Dedifferentiated amniotic fluid mesenchymal stem cell (primary cell): ENCODE data around the gene MAP1LC3B2.

ENCODE experiments used
- DNase-seq: peaks from one replicate; pipeline ENCODE4 v3.0.0-alpha.2; 2016; ENCODE audit errors: extremely low spot score

Gene MAP1LC3B2

DNA sequence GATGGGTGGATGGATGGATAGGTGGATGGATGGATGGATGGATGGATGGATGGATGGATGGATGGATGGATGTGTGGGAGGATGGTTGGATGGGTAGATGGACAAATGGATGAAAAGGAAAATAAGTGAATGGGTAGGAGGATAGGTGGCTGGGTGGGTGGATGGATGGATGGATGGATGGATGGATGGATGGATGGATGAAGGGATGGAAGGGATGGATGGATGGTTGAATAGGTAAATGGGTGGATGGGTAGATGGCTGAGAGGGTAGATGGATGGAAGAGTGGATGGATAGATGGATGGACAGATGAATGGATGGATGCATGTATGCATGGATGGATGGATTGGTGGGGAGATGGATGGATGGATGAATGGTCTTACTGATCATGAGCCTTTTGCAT is 36.5 kb downstream of the MAP1LC3B2 start:
- DNase-seq = no peak

DNA sequence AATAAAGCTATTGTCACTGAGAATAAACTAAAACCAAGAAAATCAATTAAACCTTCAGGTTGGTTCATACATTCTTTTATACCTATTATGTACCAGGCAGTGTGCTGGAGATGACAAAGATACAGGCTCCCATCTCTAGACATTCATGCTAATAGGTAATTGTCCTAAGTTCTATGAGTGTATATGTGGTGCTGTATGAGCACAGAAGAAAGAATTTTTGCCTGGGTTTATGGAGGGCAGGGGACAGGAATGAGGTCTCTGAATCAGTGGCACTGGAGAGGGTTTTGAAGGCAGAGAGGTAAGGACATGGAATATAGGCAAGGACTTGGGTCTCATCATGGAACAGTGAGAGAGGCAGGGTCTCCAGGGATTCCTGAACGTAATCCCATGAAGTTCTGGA is 38.7 kb downstream of the MAP1LC3B2 start:
- no peak for DNase-seq

DNA sequence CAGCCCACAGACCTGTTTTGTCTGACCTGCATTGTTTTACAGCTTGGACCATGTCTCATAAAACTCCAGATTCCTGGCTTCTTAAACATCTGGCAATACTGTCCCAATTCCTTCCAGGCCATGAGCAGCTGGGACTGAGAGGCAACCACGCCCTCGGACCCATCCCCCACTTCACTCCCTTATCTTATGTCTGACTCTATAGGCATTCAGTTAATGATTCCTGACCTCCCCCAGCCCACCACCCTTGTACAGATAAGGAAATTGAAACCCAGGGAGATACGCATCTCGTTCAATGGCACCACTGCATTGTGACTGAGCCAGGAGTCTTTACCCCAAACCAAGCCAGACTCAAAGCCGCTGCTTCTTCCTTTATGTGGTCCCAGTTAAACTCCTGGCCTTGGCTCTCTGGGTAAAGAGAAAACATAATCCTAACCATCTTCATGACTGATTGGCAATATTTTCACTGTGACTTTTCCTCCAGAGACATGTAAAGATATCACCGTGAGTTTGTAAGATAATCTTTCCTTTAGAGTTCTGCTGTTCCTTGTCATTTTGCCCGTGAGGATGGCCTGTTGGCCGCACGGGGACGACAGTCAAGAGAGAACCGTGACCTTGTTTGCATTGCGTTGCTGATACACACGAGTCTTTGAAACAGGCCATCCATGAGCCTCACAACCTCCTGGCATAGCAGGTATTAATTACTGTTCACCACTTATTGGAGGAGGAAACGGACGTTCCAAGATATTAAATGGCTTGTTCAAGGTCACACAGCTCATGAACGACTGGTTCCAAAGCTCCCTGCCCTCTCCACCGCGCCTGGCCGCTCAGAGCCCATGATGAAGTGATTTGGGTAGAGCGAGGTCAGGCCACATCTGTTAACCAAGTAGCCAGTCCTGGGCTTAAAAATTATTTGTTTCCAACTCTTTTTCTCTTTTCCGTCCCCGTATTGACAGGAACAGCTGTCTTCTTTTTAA is 39.4 kb downstream of the MAP1LC3B2 start:
- no peak for DNase-seq

DNA sequence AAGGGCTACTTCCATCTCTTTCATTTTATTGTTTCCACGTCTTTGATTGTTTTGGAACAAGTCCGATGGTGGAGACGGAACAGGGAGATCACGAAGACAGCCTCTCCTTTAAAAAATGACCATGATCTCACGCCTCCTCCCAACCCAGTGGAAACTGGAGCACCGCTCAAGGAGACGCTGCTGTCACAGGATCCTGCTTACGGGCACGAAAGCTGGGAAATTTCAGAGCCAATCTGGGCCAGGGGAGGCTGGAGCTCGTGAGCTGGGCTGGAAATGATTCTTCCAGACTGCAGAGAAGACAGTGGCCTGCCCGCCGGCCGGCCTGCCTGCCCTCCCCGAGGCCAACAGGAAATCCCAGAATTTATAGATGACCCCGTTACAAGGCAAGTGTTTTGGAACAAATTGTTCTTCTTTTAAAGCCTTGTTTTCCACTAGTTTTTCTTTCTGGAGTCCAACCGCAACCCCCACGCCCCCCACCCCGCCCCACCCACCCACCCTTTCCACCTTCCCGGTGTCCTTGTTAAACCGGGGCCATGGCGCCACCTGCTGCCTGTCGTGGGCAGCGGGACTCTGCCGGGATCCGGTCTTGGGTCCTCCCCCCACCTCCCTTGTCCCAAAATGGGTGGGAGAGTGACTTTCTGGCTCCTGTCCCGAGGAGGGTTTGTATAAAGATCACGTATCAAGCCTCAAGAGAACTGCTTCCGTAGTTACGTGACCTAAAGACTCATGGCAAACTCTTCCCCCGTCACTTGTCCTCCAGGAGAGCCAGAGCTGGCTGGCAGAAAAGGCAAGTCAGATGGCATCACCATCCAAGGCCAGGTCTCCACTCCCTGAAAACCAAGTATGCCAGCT is 40.3 kb downstream of the MAP1LC3B2 start:
- DNase-seq = peak; percentile 66

DNA sequence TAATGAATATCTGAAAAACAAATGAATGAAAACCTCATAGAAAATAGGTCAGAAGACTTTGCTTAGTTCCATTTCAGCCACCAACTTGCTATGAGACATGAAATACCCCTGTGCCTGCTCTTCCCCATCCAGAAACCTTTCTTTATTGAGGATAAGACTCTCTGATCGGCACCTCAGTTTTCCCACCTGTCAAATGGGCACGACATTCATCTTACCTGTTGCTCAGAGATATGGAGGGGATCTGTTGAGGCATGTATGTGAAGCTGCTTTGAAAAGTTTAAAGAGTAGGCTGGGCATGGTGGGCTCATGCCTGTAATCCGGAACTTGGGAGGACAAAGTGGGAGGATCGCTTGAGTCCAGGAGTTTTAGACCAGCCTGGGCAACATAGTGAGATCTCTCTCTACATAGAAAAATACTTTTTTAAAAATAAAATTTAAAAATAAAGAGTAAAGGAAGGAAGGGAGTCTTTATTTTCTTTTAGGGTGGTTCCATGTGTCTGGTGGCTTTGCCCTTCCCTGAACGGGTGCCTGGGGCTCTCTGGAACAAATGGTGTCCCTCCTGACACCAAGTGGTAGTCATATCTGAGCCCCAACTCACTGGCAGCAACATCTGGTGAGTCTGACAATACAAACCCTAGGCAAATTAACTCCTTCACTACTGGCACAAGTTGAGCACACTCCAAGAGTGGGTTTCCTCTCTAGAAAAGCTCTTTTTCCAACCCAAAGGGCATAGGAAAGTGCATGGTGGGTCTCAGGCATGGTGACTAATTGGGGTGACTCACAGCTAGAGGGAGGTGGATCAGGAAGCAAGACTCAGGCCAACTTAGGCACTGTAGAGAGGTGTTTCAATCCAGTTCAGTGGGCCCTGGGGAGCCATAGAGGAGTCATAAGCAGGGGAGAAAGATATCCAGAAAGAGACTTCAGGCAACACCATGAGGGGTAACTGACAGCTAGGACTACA is 42.1 kb downstream of the MAP1LC3B2 start:
- no peak for DNase-seq

DNA sequence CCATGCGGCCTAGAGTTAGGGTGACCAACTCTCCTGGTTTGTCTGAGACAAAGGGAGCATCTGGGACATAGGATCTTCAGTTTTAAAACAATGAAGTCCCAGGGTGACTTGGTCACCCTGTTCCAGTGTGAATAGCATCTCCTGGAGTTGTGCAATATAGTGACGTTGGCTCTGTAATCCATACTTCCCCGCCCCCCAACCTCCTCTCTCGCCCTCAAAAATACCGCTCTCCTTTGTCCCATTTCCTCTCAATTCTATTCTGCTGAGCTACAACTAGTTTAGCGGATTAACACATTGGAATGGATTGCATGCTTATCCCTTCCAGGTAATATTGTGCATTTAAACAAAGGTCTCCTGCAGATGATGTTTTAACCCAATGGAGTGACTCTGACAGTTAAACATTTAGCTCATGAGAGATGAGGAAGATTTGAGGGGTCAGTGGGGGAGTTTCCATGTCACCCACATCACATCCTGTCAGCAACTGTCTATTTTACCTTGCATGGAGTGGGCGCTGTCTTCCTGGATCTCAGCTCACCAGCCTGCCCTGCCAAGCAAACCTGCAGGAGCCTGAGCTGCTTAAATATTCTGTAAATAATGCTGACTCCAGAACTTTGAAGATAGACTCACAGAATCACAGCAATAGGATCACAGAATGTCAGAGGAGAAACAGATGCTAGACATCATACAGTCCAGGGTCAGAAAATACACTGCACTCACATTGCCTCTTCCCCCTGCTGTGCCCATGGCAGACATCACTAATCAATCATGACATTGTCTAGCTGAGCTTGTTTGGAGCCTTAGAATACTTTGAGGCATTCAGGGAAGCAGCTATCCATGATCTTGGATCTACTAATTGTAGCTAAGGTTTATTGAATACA is 43.0 kb downstream of the MAP1LC3B2 start:
- DNase-seq = no peak

DNA sequence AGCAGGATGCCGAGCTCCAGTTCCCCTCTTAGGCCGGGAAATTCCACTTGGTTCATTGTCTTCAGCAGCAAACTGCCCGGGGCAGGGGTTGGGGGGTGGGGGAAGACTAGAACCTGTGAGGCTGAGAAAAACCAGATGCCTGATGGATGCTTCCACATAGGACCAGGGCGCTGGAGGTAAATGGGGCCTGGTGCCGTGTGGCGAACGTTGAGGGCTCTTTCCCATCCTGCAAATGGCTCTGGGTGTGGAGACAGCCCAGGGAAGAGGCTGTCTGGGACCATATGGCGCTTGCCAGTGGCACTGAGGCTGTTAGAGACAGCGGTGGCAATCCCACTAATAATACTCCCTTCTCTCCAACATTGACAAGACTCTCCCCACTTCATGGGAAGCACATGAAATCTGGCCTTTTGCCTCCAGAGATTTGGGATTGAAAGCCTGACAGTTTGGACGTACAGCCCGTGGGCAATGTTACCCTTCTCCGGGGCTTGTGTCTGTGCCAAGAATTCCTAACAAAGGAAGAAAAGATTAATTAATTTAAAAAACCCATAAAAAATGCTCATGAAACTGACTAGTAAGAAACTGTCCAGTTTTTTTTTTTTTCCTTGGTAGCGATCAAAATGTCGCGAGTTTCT is 44.5 kb downstream of the MAP1LC3B2 start:
- DNase-seq = no peak

DNA sequence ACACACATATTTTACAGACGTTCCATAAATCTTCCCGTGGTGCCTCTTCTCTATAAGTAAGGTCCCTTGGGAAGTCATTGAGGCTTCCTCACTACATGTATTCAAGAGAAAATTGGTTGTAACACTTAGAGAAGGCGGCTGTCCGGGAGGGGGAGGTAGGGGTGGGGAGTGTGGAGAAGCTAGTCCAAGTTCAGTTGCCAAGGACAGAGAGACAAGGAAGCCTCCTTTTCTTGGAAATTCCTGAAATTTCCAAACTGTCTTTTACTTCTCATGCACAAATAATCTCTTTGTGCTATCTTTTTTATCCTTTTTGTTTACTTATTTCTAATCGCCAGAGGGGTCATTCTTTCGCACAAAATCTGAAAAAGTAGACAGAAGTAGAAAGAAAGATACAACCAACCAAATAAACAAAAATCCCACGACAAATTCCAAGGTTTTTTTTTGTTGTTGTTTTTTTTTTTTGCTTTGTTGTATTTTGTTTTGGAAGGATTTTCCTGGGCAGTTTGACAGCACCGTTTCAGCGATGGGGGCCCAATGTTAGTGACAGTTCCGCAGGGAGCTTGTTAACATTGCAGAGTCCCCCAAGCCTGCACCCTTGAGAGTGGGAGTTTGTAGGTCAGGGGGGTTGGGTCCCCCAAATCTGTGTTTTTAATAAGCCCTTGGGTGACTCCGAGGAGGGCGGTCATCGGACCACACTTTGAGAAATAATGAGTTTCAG is 45.2 kb downstream of the MAP1LC3B2 start:
- DNase-seq = no peak

DNA sequence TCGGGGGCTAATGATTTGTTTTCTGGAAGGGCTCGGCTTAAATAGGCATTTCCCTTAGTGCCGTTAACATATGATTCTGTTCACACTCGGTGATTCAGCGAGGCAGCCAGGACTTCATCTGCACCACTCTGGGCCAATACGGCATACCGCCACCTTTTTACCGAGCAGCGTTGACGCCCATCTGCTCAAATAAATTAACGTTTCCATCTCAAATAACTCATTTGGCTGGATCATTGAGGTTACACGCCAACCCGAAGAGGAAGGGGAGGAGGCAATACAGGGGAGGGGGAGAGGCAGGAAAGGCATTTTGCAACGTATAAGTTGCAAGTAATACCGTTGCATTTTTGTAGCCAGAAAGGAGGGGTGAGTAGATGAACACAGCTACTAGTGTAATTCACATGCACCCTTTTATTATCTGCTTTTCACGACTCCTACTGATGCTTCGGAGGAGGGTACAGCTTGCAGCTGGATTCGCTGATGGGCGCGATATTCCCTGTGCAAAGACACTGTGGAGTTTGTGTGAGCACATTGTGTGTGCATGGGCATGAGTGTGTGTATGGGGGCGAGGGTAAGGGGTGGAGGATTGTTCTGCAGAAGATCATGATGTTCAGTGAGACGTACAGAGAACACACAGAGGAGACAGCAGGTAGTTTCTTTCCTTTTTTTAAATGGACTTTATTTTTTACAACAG is 45.9 kb downstream of the MAP1LC3B2 start:
- no peak for DNase-seq

DNA sequence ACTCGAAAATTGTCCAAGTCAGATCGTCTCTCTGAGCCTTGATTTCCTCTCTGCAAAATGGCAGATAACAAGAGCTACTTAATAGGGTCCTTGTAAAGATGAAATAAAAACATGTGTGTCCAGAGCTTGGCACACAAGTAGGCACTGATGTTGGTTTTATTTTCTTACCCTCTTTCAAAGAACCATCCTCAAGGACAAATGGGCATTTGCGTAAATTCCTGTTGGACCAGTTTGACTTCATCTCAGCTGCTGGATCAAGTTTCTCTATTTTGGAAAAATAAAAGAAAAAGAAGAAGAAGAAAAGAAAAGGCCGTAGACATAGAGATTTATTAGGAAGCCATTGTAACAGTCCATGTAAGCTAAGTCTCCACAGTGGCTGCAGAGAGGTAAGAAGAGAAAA is 47.2 kb downstream of the MAP1LC3B2 start:
- no peak for DNase-seq

DNA sequence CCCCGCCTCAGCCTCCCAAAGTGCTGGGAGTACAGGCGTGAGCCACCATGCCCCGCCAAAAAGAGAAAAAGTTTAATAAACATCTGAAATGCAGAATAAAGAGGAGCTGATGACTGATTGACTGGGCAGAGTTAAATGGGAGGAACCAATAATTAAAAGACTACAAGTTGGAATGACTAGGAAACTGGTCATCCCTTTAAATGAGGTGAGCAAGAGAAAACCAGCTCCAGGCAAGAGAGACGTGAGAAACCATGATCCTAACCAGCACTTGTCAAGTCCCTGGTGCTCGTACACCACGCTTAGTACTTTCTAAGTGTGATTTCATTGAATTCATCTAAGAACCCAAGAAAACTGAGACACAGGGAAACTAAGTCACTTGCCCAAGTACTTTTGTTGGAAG is 47.9 kb downstream of the MAP1LC3B2 start:
- no peak for DNase-seq

DNA sequence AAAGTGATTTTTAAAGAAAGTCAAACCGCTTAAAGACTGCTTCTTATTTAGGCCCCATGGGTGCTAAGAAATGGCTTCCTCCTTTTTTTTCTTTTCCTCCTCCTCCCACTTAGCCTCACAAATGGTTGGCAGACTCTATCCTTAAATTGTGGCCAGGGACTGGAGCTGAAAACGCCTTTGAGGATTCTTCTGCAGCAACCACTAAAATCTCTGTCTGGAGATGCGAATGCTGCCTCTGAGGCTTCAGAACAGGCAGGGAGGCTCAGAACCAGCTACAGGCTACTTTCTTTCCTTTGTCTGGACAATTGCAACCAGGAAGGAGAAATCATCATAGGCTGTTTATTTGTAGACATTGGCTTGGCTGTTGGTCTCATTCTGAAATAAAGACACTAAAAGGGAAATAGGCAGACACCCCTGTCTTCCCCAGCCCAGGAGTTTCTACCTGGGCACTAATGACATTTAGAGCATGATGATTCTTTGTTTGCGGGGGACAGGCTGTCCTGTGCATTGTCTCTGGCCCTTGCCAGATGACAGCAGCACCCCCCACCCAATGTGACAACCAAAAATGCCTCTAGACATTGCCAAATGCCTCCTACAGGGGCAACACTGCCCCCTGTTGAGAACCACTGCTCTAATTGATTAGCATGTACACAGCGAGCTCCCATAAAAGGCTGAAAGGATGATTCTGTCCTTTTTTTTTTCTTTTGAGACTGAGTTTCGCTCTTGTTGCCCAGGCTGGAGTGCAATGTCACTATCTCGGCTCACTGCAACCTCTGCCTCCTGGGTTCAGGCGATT is 50.3 kb downstream of the MAP1LC3B2 start:
- no peak for DNase-seq

DNA sequence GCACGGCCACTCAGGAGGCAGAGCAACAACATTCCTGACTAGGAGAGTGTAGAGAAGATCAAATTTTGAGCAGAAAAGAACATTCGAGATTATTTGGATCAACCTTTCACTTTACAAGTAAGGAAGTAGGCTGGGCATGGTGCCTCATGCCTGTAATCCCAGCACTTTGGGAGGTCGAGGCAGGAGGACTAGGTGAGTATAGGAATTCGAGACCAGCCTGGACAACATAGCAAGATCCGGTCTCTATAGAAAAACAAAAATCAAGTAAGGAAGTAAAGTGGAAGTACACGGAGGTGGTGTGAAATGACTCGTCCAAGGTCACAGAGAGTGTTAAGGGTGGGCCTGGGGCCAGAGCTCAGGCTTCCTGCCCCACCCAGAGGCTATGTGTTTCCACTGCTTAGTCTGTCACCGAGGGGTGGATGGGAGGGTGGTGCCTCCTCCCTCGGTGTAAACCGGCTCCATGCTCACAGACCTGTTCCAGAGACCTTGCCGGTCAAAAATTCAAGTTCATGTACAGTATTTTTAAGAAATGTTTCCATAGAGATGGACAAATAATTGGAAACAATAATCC is 51.9 kb downstream of the MAP1LC3B2 start:
- no peak for DNase-seq

DNA sequence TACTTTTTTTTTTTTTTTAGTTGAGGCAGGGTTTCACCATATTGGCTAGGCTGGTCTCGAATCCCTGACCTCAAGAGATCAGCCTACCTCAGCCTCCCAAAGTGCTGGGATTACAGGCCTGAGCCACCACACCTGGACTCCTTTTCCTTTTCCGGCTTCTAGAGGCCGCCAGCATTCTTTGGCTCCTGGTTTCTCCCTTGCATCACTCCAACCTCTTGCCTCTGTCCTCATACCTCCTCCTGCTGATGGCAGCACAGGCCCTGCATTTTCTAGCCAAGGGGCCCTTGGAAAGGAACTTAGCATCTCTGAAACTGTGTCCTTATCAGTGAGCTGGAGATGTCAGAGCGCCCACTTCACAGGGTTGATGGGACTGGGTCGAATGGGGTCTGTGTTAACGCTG is 53.3 kb downstream of the MAP1LC3B2 start:
- DNase-seq = no peak

DNA sequence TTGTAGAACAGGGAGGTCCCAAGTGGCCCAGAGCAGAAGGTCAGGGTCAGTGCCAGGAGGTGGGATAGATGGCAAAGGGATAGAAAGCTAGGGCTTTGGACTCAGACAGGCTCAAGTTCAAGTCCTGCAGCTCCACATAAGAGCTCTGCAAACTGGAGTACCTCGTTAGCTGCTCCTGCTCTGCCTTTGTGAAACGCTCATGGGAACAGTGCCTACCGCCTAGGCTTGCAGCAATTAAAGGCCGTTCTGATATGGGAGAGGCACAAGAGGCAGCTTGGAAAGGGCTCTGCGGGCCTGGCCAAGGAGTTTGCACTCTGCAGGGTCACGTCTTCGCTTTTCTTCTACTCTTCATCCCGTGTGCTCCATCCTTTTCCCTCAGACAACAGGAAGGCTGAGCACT is 54.1 kb downstream of the MAP1LC3B2 start:
- DNase-seq = no peak

DNA sequence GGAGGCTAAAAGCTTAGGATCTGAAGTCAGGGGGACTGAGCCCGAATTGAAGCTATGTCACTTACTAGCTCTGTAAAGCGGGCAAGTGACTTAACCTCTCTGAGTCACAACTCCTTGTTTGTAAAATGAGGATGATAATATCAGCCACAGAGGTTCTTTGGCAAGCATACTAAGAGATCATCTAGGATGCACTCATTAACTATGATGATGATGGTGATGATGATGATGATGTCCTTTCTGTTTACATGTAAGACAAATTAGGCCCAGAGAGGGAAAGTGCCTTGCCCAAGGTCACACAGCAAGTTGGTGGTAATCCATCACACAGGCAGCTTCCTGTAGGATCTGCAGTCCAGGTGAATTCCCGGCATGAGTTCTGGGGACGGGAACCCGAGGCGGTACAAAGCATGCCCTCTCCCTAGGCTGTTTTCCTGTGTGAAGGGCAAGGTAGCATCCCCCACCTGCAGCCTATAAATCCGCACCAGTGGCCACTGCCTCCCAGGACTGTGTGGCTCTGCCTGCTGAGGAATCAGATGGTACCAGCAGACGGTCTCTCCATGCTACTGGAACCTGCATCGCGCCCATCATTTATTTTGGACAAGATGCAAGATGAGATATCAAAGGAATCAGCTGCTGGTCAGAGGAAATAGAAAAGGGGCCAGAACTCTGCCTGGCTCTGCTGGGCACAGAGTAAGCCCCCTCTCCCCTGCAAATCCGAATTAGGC is 55.2 kb downstream of the MAP1LC3B2 start:
- DNase-seq = no peak
